ENCODE data around the gene KRTAP9-3.
"Not testable (repeated sequence)": the region's sequence is repeated elsewhere in the genome, so short reads cannot be mapped to it uniquely, and the experiment has no call there.

Gene KRTAP9-3
- long read RNA-seq, donor 1, result 0 reads
- long read RNA-seq, donor 2, result 0 reads
- long read RNA-seq, donor 3, result 0 reads
- long read RNA-seq, donor 4, result 0 reads
- long read RNA-seq, donor 5, result 0 reads
- long read RNA-seq, donor 6, result 0 reads
- long read RNA-seq, donor 7, result 0 reads
- long read RNA-seq, donor 8, result 0 reads

DNA sequence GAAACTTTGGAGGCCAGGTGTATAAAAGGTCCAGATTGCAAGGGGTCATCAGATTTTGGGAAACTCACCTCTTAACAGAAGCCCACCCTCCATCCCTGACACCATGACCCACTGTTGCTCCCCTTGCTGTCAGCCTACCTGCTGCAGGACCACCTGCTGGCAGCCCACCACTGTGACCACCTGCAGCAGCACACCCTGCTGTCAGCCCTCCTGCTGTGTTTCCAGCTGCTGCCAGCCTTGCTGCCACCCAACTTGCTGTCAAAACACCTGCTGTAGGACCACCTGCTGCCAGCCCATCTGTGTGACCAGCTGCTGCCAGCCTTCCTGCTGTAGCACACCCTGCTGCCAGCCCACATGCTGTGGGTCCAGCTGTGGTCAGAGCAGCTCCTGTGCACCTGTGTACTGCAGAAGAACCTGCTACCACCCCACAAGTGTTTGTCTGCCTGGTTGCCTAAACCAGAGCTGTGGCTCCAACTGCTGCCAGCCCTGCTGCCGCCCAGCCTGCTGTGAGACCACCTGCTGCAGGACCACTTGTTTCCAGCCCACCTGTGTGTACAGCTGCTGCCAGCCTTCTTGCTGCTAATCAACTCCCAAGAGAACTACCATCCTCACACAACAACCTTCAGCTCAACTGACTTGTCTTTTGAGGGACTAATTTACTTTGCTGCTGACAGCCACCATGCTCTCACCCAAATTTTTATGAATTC lies at the start of gene KRTAP9-3:
Gene KRTAP9-3, plus strand, starts transcription at position 51 of the 707 bp plus-strand sequence. Its CDS starts 53 bp downstream, at position 104.
- not testable (repeated sequence) for DNase-seq

- no peak for DNase-seq
Observed at GRCh38 chr17:41184480-41184961, 47.7 kb upstream of the KRTAP9-3 start, which contains the start of gene KRTAP4-1. Gene KRTAP4-1, minus strand, starts transcription at chr17:41184911. Its CDS starts 57 bp downstream, at chr17:41184854.

GRCh38 chr17:41185001-41185400 lies 47.2 kb upstream of the KRTAP9-3 start:
- no peak for DNase-seq

DNA sequence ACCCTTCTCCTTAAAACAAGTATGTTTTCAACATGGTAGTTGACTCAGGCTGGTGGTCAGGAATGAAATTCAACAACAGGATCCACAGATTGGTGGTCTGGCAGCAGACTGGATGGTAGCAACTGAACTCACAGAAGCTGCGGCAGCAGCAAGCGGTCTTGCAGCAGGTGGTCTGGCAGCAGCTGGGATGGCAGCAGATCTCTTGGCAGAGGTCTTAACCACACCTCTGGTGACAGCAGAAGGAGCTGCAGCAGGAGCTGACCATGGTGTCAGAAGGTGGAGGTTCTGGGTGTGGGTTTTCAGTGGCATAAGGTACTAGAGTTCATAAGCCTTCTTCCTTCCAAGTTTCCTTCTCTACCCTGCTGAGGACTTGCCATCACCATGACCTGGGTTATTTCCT lies 45.4 kb upstream of the KRTAP9-3 start:
- no peak for DNase-seq

- not testable (repeated sequence) for DNase-seq
Observed at GRCh38 chr17:41189837-41190318, 42.4 kb upstream of the KRTAP9-3 start, which contains the start of gene KRTAP9-1. Gene KRTAP9-1, plus strand, starts transcription at chr17:41189887. Its CDS starts 0 bp downstream, at chr17:41189887.

- no peak for DNase-seq
Observed at GRCh38 chr17:41190328-41190727, 41.9 kb upstream of the KRTAP9-3 start.

DNA sequence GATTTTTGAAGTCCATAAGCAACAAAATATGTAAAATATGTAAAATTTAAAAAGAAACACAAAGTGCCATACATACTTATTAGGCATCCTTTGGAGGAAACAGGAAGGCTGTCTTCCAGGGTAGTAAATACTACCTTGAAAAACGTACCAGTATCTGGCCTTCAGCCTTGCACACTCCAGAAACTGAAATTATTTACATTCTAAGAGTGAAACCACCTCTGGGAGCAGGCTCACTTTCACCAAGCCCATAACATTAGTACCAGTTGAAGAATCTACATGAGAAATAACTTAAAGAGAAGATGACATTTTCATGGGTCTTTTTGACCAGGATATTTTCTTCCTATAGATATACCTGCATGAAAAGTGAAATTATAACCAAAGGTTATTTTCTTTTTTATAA lies 36.2 kb upstream of the KRTAP9-3 start:
- no peak for DNase-seq

DNA sequence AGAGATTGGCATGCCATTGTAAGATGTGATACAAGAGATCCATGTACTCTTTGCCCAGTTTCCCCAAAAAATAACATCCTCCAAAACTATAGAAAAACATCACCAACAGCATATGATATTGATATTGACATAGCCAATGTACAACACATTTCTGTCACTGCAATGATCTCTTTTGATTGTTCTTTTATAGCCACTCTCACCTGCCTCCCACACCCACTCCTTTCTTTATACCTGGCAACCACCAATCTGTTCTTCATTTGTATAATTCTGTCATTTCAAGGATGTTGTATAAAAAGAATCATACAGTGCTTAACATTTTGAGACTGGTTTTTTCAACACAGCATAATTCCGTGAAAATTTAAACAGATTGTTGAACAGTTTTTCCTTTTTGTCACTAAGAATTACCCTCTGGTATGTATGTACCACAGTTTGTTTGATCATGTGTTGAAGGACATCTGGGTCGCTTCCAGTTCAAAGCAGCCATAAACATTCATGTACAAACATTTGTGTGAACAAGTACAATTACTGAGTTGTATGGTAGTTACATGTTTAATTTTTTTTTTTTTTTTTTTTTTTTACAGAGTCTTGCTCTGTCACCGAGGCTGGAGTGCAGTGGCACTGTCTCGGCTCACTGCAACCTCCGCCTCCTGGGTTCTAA lies 32.7 kb upstream of the KRTAP9-3 start:
- no peak for DNase-seq

DNA sequence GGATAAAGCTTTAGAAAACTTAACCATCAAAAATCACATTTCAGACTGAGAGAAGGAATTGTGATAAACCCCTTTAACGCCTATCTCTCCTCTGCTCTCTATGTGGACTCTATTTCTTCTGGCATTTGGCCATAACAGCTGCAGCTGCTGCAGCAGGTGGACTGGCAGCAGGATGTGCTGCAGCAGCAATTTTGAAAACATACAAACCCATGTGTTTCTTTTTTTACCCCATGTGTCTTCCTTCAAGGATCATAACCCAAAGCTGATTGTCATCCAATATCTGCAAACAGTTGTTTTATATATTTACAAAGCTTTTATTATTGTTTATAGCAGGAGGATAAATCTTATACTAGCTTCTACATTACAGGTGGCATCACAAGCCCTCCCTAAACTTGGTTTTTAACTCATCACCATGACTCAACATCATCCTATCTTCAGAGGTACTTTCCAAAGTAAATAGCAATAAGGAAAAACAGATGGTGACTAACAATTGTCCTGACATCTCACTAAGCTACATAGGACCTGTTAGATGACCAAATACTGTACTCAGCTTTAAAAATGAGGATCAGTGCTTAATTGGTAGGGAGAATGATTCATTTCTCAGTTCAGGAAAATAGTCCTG lies 20.3 kb upstream of the KRTAP9-3 start:
- no peak for DNase-seq

DNA sequence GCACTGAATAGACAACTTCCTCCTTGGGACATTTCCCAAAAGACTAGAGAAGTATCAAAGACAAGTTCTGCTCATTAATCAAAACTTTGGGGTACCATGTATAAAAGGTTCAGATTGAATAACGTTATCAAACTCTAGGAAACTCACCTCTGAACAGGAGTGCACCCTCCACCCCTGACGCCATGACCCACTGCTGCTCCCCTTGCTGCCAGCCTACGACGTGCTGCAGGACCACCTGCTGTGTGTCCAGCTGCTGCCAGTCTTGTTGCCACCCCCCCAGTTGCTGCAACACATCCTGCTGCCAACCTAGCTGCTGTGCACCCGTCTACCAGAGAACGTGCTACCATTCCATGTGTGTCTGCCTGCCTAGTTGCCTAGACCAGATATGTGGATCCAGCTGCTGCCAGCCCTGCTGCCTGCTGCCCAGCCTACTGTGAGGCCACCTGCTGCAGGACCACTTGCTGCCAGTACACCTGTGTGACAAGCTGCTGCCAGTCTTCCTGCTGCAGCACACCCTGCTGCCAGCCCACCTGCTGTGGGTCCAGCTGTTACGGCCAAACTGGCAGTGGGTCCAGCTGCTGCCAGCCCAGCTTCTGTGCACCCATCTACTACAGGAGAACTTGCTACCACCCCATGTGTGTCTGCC lies 19.6 kb upstream of the KRTAP9-3 start:
- no peak for DNase-seq

DNA sequence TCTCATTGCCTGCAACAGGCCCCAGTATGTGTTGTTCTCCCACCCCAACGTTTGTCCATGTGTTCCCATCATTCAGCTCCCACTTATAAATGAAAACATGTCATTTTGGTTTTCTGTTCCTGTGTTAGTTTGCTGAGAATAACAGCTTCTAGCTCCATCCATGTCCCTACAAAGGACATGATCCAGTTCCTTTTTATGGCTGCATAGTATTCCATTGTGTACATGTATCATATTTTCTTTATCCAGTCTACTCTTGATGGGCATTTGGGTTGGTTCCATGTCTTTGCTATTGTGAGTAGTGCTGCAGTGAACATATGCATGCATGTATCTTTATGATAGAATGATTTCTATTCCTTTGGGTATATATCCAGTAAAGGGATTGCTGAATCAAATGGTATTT lies 16.6 kb upstream of the KRTAP9-3 start:
- no peak for DNase-seq

DNA sequence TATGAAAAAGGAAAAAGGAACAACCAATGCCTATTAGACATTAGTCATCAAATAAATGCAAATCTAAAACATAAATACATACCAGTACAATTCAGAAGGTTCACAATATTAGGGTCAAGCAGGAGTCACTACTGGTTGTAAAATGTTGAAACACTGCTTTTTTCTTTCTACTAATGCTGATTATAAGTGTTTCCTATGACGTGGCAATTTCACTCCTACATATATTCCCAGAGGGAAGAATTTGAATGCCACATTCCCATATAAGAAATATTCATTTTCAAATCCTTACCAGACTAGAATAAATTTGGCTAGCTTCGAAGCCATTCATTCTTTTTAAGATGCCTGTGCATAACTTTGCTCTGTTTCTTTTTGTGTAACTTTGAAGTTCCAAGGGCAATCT lies 8.4 kb upstream of the KRTAP9-3 start:
- DNase-seq, result no peak

GRCh38 chr17:41226051-41226450 lies 6.2 kb upstream of the KRTAP9-3 start:
- DNase-seq, result no peak

GRCh38 chr17:41226598-41227095 lies 5.6 kb upstream of the KRTAP9-3 start, which contains the start of gene KRTAP9-2:
Gene KRTAP9-2, plus strand, starts transcription at chr17:41226648. Its CDS starts 7 bp downstream, at chr17:41226655.
- not testable (repeated sequence) for DNase-seq

GRCh38 chr17:41230094-41230493 lies 2.2 kb upstream of the KRTAP9-3 start:
- DNase-seq, result no peak

- no peak for DNase-seq
Observed at GRCh38 chr17:41231731-41232130, 518 bp upstream of the KRTAP9-3 start.

DNA sequence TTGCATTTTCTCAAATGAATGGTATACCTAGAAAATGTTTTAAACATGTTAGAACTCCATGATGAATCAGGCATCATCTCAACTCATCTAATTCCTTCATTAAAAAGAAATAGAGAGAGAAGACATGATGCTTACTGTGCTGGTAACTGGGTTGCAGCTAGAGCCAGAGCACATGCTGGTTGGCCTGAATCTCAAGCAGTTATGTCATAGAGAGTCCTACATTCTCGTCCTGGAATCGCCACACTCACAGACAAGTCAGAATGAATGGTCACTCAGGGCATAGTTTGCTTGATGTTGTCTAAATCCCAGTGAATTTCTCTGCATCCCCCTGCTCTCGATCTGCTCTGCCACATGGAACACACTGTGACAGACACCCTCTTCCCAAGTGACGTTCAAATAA lies 4.9 kb downstream of the KRTAP9-3 start:
- not testable (repeated sequence) for DNase-seq

DNA sequence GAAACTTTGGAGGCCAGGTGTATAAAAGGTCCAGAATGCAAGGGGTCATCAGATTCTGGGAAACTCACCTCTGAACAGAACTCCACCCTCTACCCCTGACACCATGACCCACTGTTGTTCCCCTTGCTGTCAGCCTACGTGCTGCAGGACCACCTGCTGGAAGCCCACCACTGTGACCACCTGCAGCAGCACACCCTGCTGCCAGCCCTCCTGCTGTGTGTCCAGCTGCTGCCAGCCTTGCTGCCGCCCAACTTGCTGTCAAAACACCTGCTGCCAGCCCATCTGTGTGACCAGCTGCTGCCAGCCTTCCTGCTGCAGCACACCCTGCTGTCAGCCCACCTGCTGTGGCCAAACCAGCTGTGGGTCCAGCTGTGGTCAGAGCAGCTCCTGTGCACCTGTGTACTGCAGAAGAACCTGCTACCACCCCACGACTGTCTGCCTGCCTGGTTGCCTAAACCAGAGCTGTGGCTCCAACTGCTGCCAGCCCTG lies 5.7 kb downstream of the KRTAP9-3 start, which contains the start of gene KRTAP9-8:
Gene KRTAP9-8, plus strand, starts transcription at position 51 of the 489 bp plus-strand sequence. Its CDS starts 53 bp downstream, at position 104.
- not testable (repeated sequence) for DNase-seq

DNA sequence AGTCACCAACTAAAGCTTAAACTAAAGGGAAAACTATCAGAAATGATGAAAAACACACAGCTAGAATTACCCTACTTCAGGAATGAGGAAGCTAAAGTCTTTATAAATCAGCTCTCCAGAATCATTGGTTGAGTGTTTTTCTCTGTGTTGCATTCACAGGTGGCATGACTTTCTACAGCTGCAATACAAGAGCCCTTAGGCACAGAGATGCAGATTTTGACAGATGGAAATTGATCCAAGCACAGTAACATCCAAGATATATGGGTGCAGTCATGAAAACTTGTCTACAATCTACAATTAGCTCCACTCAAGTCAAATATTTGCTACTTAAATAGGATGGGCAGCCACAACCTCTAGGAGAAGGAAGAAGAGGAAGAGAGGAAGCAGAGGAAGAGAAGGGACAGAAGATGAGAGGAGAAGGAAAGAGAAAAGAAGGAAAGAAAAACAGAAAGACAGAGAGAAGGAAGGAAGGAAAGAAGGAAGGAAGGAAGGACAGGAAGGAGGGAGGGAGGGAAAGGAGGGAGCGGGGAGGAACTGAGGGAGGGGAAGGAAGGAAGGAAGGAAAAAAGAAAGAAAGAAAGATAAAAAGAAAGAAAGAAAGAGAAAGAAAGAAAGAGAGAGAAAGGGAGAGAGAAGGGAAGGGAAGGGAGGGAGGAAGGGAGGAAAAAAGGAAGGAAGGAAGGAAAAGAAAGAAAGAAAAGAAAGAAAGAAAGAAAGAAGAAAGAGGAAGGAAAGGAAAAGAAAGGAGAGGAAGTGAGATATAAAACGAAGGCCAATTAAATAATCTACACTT lies 14.9 kb downstream of the KRTAP9-3 start:
- not testable (repeated sequence) for DNase-seq

DNA sequence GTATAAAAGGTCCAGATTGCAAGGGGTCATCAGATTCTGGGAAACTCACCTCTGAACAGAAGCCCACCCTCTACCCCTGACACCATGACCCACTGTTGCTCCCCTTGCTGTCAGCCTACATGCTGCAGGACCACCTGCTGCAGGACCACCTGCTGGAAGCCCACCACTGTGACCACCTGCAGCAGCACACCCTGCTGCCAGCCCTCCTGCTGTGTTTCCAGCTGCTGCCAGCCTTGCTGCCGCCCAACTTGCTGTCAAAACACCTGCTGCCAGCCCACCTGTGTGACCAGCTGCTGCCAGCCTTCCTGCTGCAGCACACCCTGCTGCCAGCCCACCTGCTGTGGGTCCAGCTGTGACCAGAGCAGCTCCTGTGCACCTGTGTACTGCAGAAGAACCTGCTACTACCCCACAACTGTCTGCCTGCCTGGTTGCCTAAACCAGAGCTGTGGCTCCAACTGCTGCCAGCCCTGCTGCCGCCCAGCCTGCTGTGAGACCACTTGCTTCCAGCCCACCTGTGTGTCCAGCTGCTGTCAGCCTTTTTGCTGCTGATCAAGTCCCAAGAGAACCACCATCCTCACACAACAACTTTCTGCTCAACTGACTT lies 17.5 kb downstream of the KRTAP9-3 start, which contains the start of gene KRTAP9-4:
Gene KRTAP9-4, plus strand, starts transcription at position 51 of the 604 bp plus-strand sequence. Its CDS starts 34 bp downstream, at position 85.
- DNase-seq, result not testable (repeated sequence)
